Stomach smooth muscle (tissue), 2 donors: ENCODE data around the gene LINGO4.

Experiments used
- H3K27ac ChIP-seq: one replicate; pipeline ENCODE4 v1.7.0; 2013; ENCODE audit warnings: mild to moderate bottlenecking, low read length, inconsistent platforms
- H3K27me3 ChIP-seq, 2 donors: one replicate each; pipeline ENCODE4 v1.7.0; 2013; ENCODE audit warnings: low read length in 2 of 2; ENCODE audit not compliant: insufficient read depth in 2 of 2, control insufficient read depth in 1 of 2
- H3K36me3 ChIP-seq, 2 donors: one replicate each; pipeline ENCODE4 v1.7.0; 2013; ENCODE audit warnings: low read length in 2 of 2; ENCODE audit not compliant: control insufficient read depth in 2 of 2, insufficient read depth in 2 of 2
- H3K4me1 ChIP-seq: one replicate; pipeline ENCODE4 v1.7.0; 2013; ENCODE audit warnings: low read length; ENCODE audit not compliant: control insufficient read depth, insufficient read depth
- H3K4me3 ChIP-seq, 2 donors: one replicate each; pipeline ENCODE4 v1.7.0; 2013; ENCODE audit warnings: low read length in 2 of 2
- H3K9ac ChIP-seq, 2 donors: one replicate each; pipeline ENCODE4 v1.7.0; 2013; ENCODE audit warnings: low read length in 2 of 2, mild to moderate bottlenecking in 1 of 2
- H3K9me3 ChIP-seq, 2 donors: one replicate each; pipeline ENCODE4 v1.7.0; 2013; ENCODE audit warnings: low read length in 2 of 2; ENCODE audit not compliant: control insufficient read depth in 2 of 2
- donor health status: healthy.
- donor health status: Pancreatic carcinoma.

Gene LINGO4

GRCh38 chr1:151825204-151825603 lies 20.0 kb upstream of the LINGO4 start:
- Histone ChIP-seq H3K4me3 (no peak overlapping the region), H3K27me3 (peaks cover 7 to 15% of the 10 kb centered on the region in 2 donors), H3K36me3 (no peaks in the 10 kb centered on the region), H3K4me1 (peaks cover 5% of the 10 kb centered on the region), H3K9ac (no peak overlapping the region), H3K27ac (no peak overlapping the region), H3K9me3 (no peaks in the 10 kb centered on the region)

- peaks cover under 1% of the 10 kb centered on the region for H3K4me1 ChIP-seq
- H3K9me3 ChIP-seq = no peaks in the 10 kb centered on the region
- peaks cover 4 to 14% of the 10 kb centered on the region in 2 donors for H3K27me3 ChIP-seq
- no peaks in the 10 kb centered on the region for H3K36me3 ChIP-seq
- no peak overlapping the region for H3K4me3 ChIP-seq
- H3K9ac ChIP-seq = no peak overlapping the region
- H3K27ac ChIP-seq = no peak overlapping the region
Measured at GRCh38 chr1:151823175-151823574, 18.0 kb upstream of the LINGO4 start.

- Histone ChIP-seq H3K27ac (no peak overlapping the region), H3K9ac (no peak overlapping the region), H3K27me3 (peaks cover 0 to 13% of the 10 kb centered on the region in 2 donors), H3K9me3 (no peaks in the 10 kb centered on the region), H3K4me1 (no peaks in the 10 kb centered on the region), H3K36me3 (no peaks in the 10 kb centered on the region), H3K4me3 (no peak overlapping the region)
Measured at GRCh38 chr1:151822404-151822803, 17.2 kb upstream of the LINGO4 start.

- H3K9me3 ChIP-seq = no peaks in the 10 kb centered on the region
- H3K27me3 ChIP-seq = peaks cover 0 to 14% of the 10 kb centered on the region in 2 donors
- H3K4me3 ChIP-seq = no peak overlapping the region
- no peaks in the 10 kb centered on the region for H3K4me1 ChIP-seq
- H3K36me3 ChIP-seq = no peaks in the 10 kb centered on the region
- H3K27ac ChIP-seq = no peak overlapping the region
- no peak overlapping the region for H3K9ac ChIP-seq
Measured at GRCh38 chr1:151820940-151821339, 15.7 kb upstream of the LINGO4 start.

GRCh38 chr1:151819976-151820623 lies 14.9 kb upstream of the LINGO4 start:
- H3K27ac ChIP-seq = no peak overlapping the region
- no peaks in the 10 kb centered on the region for H3K4me1 ChIP-seq
- no peaks in the 10 kb centered on the region for H3K9me3 ChIP-seq
- H3K36me3 ChIP-seq = no peaks in the 10 kb centered on the region
- H3K27me3 ChIP-seq = peaks cover 0 to 13% of the 10 kb centered on the region in 2 donors
- H3K9ac ChIP-seq = no peak overlapping the region
- no peak overlapping the region for H3K4me3 ChIP-seq

- Histone ChIP-seq H3K4me3 (no peak overlapping the region), H3K9me3 (no peaks in the 10 kb centered on the region), H3K4me1 (no peaks in the 10 kb centered on the region), H3K27me3 (peaks cover 0 to 13% of the 10 kb centered on the region in 2 donors), H3K36me3 (no peaks in the 10 kb centered on the region), H3K27ac (no peak overlapping the region), H3K9ac (no peak overlapping the region)
Measured at GRCh38 chr1:151819227-151819835, 14.1 kb upstream of the LINGO4 start.

- no peak overlapping the region for H3K27ac ChIP-seq
- no peaks in the 10 kb centered on the region for H3K36me3 ChIP-seq
- H3K4me1 ChIP-seq = no peaks in the 10 kb centered on the region
- no peaks in the 10 kb centered on the region for H3K9me3 ChIP-seq
- H3K27me3 ChIP-seq = peaks cover 0 to 12% of the 10 kb centered on the region in 2 donors
- no peak overlapping the region for H3K4me3 ChIP-seq
- H3K9ac ChIP-seq = no peak overlapping the region
Measured at GRCh38 chr1:151817353-151817730, 12.1 kb upstream of the LINGO4 start.

- H3K27ac ChIP-seq = no peak overlapping the region
- peaks cover 0 to 12% of the 10 kb centered on the region in 2 donors for H3K27me3 ChIP-seq
- no peak overlapping the region for H3K9ac ChIP-seq
- H3K4me1 ChIP-seq = no peaks in the 10 kb centered on the region
- H3K4me3 ChIP-seq = no peak overlapping the region
- H3K36me3 ChIP-seq = no peaks in the 10 kb centered on the region
- no peaks in the 10 kb centered on the region for H3K9me3 ChIP-seq
Measured at GRCh38 chr1:151816548-151817352, 11.5 kb upstream of the LINGO4 start.

- Histone ChIP-seq H3K4me1 (no peaks in the 10 kb centered on the region), H3K27ac (no peak overlapping the region), H3K9me3 (no peaks in the 10 kb centered on the region), H3K9ac (no peak overlapping the region), H3K36me3 (no peaks in the 10 kb centered on the region), H3K27me3 (peaks cover 0 to 12% of the 10 kb centered on the region in 2 donors), H3K4me3 (no peak overlapping the region)
Measured at GRCh38 chr1:151815716-151816327, 10.6 kb upstream of the LINGO4 start.

- Histone ChIP-seq H3K4me1 (no peaks in the 10 kb centered on the region), H3K27ac (no peak overlapping the region), H3K4me3 (no peak overlapping the region), H3K9me3 (no peaks in the 10 kb centered on the region), H3K27me3 (peaks cover 0 to 12% of the 10 kb centered on the region in 2 donors), H3K36me3 (no peaks in the 10 kb centered on the region), H3K9ac (no peak overlapping the region)
Measured at GRCh38 chr1:151814971-151815545, 9.8 kb upstream of the LINGO4 start.
